Measurements from ENCODE around the gene PSMD5.

Gene PSMD5

GRCh38 chr9:120869360-120869687 is 26.6 kb upstream of the PSMD5 start:
- no peak for ATAC-seq
- TF ChIP-seq PPARA (CRISPR knock-in tag; IDR thresholded peaks at IDR 0.05; ENCODE audit: borderline replicate concordance) (no peak), ARNTL (CRISPR knock-in tag; IDR thresholded peaks at IDR 0.05; ENCODE audit: borderline replicate concordance, low read depth) (no peak), CREB5 (CRISPR knock-in tag; IDR thresholded peaks at IDR 0.05; ENCODE audit: low read depth) (no peak), ZC3H10 (CRISPR knock-in tag; IDR thresholded peaks at IDR 0.05) (no peak), ZFP30 (CRISPR knock-in tag; IDR thresholded peaks at IDR 0.05) (no peak), TCF4 (CRISPR knock-in tag; IDR thresholded peaks at IDR 0.05; ENCODE audit: borderline replicate concordance) (no peak), TSHZ2 (CRISPR knock-in tag; IDR thresholded peaks at IDR 0.05) (no peak), SNAI2 (CRISPR knock-in tag; IDR thresholded peaks at IDR 0.05) (no peak), BACH2 (CRISPR knock-in tag; IDR thresholded peaks at IDR 0.05; ENCODE audit: borderline replicate concordance) (no peak), ISL1 (CRISPR knock-in tag; IDR thresholded peaks at IDR 0.05) (no peak), ZFP3 (CRISPR knock-in tag; IDR thresholded peaks at IDR 0.05) (no peak), OSR1 (CRISPR knock-in tag; IDR thresholded peaks at IDR 0.05) (no peak), PATZ1 (CRISPR knock-in tag; IDR thresholded peaks at IDR 0.05; ENCODE audit: borderline replicate concordance) (no peak), CSDC2 (CRISPR knock-in tag; IDR thresholded peaks at IDR 0.05) (no peak), ESRRG (CRISPR knock-in tag; IDR thresholded peaks at IDR 0.05) (no peak), ZNF70 (CRISPR knock-in tag; IDR thresholded peaks at IDR 0.05) (no peak), TOX (CRISPR knock-in tag; IDR thresholded peaks at IDR 0.05; ENCODE audit: borderline replicate concordance) (no peak)

GRCh38 chr9:120868676-120869359 is 26.1 kb upstream of the PSMD5 start:
- peak; percentile 56 for ATAC-seq
- TF ChIP-seq TSHZ2 (CRISPR knock-in tag; IDR thresholded peaks at IDR 0.05) (no peak), OSR1 (CRISPR knock-in tag; IDR thresholded peaks at IDR 0.05) (no peak), ZC3H10 (CRISPR knock-in tag; IDR thresholded peaks at IDR 0.05) (no peak), SNAI2 (CRISPR knock-in tag; IDR thresholded peaks at IDR 0.05) (no peak), ARNTL (CRISPR knock-in tag; IDR thresholded peaks at IDR 0.05; ENCODE audit: borderline replicate concordance, low read depth) (no peak), TCF4 (CRISPR knock-in tag; IDR thresholded peaks at IDR 0.05; ENCODE audit: borderline replicate concordance) (no peak), ZFP3 (CRISPR knock-in tag; IDR thresholded peaks at IDR 0.05) (no peak), TOX (CRISPR knock-in tag; IDR thresholded peaks at IDR 0.05; ENCODE audit: borderline replicate concordance) (no peak), ZNF70 (CRISPR knock-in tag; IDR thresholded peaks at IDR 0.05) (no peak), BACH2 (CRISPR knock-in tag; IDR thresholded peaks at IDR 0.05; ENCODE audit: borderline replicate concordance) (no peak), CREB5 (CRISPR knock-in tag; IDR thresholded peaks at IDR 0.05; ENCODE audit: low read depth) (no peak), ZFP30 (CRISPR knock-in tag; IDR thresholded peaks at IDR 0.05) (no peak), ESRRG (CRISPR knock-in tag; IDR thresholded peaks at IDR 0.05) (no peak), POU6F1 (CRISPR knock-in tag; IDR thresholded peaks at IDR 0.05; ENCODE audit: borderline replicate concordance, low read depth) (no peak), PPARA (CRISPR knock-in tag; IDR thresholded peaks at IDR 0.05; ENCODE audit: borderline replicate concordance) (no peak), ISL1 (CRISPR knock-in tag; IDR thresholded peaks at IDR 0.05) (no peak), CSDC2 (CRISPR knock-in tag; IDR thresholded peaks at IDR 0.05) (no peak), RARB (CRISPR knock-in tag; IDR thresholded peaks at IDR 0.05) (no peak)

All from SK-N-SH treated with all-trans-retinoic acid at 6 μM for 48 hours (cell line).